ENCODE data around the gene LOX. TPM values are rescaled to one million over a fixed set of nuclear protein-coding genes. Genes with fewer than 3 reads are reported as not detected.

Gene LOX
- total and polyA plus RNA-seq, 11 donors, result 1.1 to 23.2 (median 3.3) TPM

- ATAC-seq, result no peak
- no peak for DNase-seq
- intact Hi-C loops (cut with DNase I), result no loop called here
- Histone ChIP-seq H3K36me3 (peaks cover 0 to 17% (median 0%) of the 10 kb centered on the region in 9 donors), H3K4me3 (no peak overlapping the region), H3K27ac (no peak overlapping the region), H3K9me3 (no peaks in the 10 kb centered on the region), H3K27me3 (no peaks in the 10 kb centered on the region), H3K4me1 (no peaks in the 10 kb centered on the region)
- TF ChIP-seq CTCF (IDR thresholded peaks at IDR 0.05), result no peak
- TF ChIP-seq POLR2A (IDR thresholded peaks at IDR 0.05), result no peak
- WGBS, 4 donors, result 94 to 100% (median 97%) methylated on average over 3 of the region's 3 CpGs
These were observed 13.1 kb downstream of the LOX start for GRCh38 chr5:122064992-122065391.

- Histone ChIP-seq H3K27me3 (no peaks in the 10 kb centered on the region), H3K4me3 (no peak overlapping the region), H3K27ac (no peak overlapping the region), H3K36me3 (peaks cover 0 to 7% (median 0%) of the 10 kb centered on the region in 9 donors), H3K9me3 (no peaks in the 10 kb centered on the region), H3K4me1 (no peaks in the 10 kb centered on the region)
- DNase-seq (no peak), ATAC-seq (no peak)
- WGBS, 4 donors, result 86 to 93% (median 91%) methylated on average over 1 of the region's 1 CpG
- TF ChIP-seq POLR2A (IDR thresholded peaks at IDR 0.05) (no peak), CTCF (IDR thresholded peaks at IDR 0.05) (no peak)
- intact Hi-C loops (cut with DNase I), result no loop called here
These were observed 14.2 kb downstream of the LOX start for GRCh38 chr5:122063836-122064235.

- H3K27me3 ChIP-seq, result no peaks in the 10 kb centered on the region
- 78 to 99% (median 85%) methylated on average over 1 of the region's 1 CpG for WGBS, 4 donors
- H3K36me3 ChIP-seq, result peaks cover 0 to 5% (median 0%) of the 10 kb centered on the region in 9 donors
- intact Hi-C loops (cut with DNase I), result no loop called here
- TF ChIP-seq POLR2A (IDR thresholded peaks at IDR 0.05) (no peak), CTCF (IDR thresholded peaks at IDR 0.05) (no peak)
- H3K4me1 ChIP-seq, result no peaks in the 10 kb centered on the region
- no peak overlapping the region for H3K27ac ChIP-seq
- no peak for DNase-seq
- H3K9me3 ChIP-seq, result no peaks in the 10 kb centered on the region
- ATAC-seq, result no peak
- no peak overlapping the region for H3K4me3 ChIP-seq
These were observed 15.9 kb downstream of the LOX start for GRCh38 chr5:122062205-122062604.

- Histone ChIP-seq H3K9me3 (no peaks in the 10 kb centered on the region), H3K27ac (no peak overlapping the region), H3K36me3 (no peaks in the 10 kb centered on the region), H3K27me3 (no peaks in the 10 kb centered on the region), H3K4me1 (no peaks in the 10 kb centered on the region), H3K4me3 (no peak overlapping the region)
- intact Hi-C loops (cut with DNase I), result no loop called here
- DNase-seq (no peak), ATAC-seq (no peak)
- TF ChIP-seq POLR2A (IDR thresholded peaks at IDR 0.05) (no peak), CTCF (IDR thresholded peaks at IDR 0.05) (no peak)
These were observed 21.1 kb downstream of the LOX start for GRCh38 chr5:122056913-122057312.
